Stomach (tissue), 4 donors: ENCODE measurements around the gene SRRM1.

Experiments used
- EP300 ChIP-seq: sonication (generic); formaldehyde crosslinking; IDR thresholded peaks from one replicate; pipeline ENCODE4 v1.6.1; 2017; ENCODE audit warnings: antibody characterized with exemption
- POLR2A ChIP-seq, 4 donors: fragments of 450-650 bp; IDR thresholded peaks; one replicate each; pipeline ENCODE4 v1.6.1; 2016; ENCODE audit warnings: antibody characterized with exemption in 4 of 4, control low read depth in 2 of 4, mild to moderate bottlenecking in 1 of 4, moderate library complexity in 1 of 4
- POLR2AphosphoS5 ChIP-seq, 3 donors: sonication (generic); formaldehyde crosslinking; IDR thresholded peaks; one replicate each; pipeline ENCODE4 v1.6.1; 2016; ENCODE audit warnings: antibody characterized with exemption in 3 of 3
- TF ChIP-seq, protein P1 (sequence below), 7 experiments: fragments of 450-650 bp in 4 of 7; fragments of 200-600 bp in 3 of 7; sonication (generic) in 3 of 7; IDR thresholded peaks; one replicate each; pipeline ENCODE4 v1.5.1; 2016 to 2019; ENCODE audit warnings: antibody characterized with exemption in 7 of 7, control low read depth in 2 of 7, mild to moderate bottlenecking in 1 of 7

GRCh38 chr1:24609949-24610517, 33.1 kb upstream of the SRRM1 start:
- no peak for TF ChIP-seq POLR2A (IDR thresholded peaks at IDR 0.05)
- TF ChIP-seq, protein P1, sequence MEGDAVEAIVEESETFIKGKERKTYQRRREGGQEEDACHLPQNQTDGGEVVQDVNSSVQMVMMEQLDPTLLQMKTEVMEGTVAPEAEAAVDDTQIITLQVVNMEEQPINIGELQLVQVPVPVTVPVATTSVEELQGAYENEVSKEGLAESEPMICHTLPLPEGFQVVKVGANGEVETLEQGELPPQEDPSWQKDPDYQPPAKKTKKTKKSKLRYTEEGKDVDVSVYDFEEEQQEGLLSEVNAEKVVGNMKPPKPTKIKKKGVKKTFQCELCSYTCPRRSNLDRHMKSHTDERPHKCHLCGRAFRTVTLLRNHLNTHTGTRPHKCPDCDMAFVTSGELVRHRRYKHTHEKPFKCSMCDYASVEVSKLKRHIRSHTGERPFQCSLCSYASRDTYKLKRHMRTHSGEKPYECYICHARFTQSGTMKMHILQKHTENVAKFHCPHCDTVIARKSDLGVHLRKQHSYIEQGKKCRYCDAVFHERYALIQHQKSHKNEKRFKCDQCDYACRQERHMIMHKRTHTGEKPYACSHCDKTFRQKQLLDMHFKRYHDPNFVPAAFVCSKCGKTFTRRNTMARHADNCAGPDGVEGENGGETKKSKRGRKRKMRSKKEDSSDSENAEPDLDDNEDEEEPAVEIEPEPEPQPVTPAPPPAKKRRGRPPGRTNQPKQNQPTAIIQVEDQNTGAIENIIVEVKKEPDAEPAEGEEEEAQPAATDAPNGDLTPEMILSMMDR (IDR thresholded peaks at IDR 0.05), result no peak
- TF ChIP-seq EP300, result no peak
- no peak for TF ChIP-seq POLR2AphosphoS5 (IDR thresholded peaks at IDR 0.05)
